Measurements from ENCODE around the gene F13A1. TPM values are rescaled to one million over a fixed set of nuclear protein-coding genes. Genes with fewer than 3 reads are reported as not detected.

Gene F13A1
- total and polyA plus RNA-seq, 2 of the 13 experiments (the other 11 are each of a cell fraction or from before 2014, with no cell fraction given): not detected

DNA sequence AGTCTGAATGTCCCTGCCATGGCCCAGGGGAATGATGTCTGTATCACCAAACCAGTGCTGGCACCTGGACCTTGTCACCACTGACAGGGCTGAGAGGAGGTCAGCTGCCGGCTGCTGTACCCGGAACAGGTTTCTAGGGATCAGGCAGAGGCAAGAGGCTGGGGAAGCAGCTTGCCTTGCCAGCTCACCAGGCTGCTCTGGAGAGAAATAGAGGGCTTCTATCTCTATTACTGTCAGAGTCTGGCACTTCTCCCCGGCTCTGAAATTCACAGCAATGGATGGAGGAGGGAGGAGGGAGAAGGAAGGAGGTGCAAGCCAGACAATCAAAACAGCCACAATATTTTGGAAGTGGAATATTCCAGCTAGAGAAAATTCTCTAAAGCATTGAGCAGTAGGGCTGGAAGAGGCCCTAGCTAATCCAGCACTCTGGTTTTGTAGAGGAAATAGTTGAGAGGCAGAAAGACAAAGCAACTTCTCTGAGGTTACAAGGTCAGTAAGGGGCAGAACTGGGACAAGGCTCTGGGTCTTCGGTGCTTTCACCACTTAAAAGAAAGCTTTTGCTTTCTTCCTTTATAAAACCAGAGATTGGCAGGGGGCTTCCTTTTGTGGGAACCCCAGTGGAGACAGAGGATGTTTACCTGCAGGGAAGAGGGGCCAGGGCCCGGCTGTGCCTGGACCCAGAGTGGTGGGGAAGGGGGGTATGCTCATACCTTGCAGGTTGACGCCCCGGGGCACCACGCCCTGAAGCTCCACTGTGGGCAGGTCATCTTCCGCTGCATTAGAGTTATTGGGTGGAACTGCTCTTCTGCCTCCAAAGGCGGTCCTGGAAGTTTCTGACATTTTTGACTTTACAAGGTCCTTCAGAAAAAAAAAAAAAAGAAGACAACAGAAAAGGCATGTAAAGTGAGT lies 2.4 kb downstream of the F13A1 start:
- H3K36me3 ChIP-seq (replicated peaks in 1 of 2; ENCODE audit: control insufficient read depth in 1 of 2, insufficient read depth in 2 of 2, low read length in 2 of 2): no peaks in the 10 kb centered on the region
- H2AFZ ChIP-seq (ENCODE audit: low read length): no peak overlapping the region
- H3K4me1 ChIP-seq (ENCODE audit: insufficient read depth, low read length): no peaks in the 10 kb centered on the region
- H3K27me3 ChIP-seq (ENCODE audit: control insufficient read depth in 1 of 2, insufficient read depth in 2 of 2, low read length in 2 of 2): peaks cover 0 to 46% of the 10 kb centered on the region in 2 experiments; a peak in 3 of 5 replicates
- POLR2A ChIA-PET: no interaction called here
- intact Hi-C loops (cut with micrococcal nuclease; ENCODE audit: unreplicated experiment): no loop called here
- no peak overlapping the region for H3K9ac ChIP-seq (ENCODE audit: insufficient read depth, low read depth, low read length)
- H3K4me3 ChIP-seq (replicated peaks in 1 of 3; ENCODE audit: insufficient read depth in 1 of 3, low read depth in 2 of 3, low read length in 3 of 3): no peak overlapping the region
- TF ChIP-seq PITX1 (CRISPR knock-in tag; IDR thresholded peaks at IDR 0.05) (no peak), HMG20B (CRISPR knock-in tag; conservative IDR thresholded peaks at IDR 0.05) (no peak)
- no peaks in the 10 kb centered on the region for H4K20me1 ChIP-seq (ENCODE audit: insufficient read depth, low read length)
- H3K9me3 ChIP-seq (ENCODE audit: low read length): no peaks in the 10 kb centered on the region
- ATAC-seq: no peak
- no peaks in the 10 kb centered on the region for H3K79me2 ChIP-seq (ENCODE audit: insufficient read depth, low read length)
- H3K27ac ChIP-seq (ENCODE audit: extremely low read length, insufficient read depth, low read length): no peak overlapping the region
- no peak overlapping the region for H3K4me2 ChIP-seq (ENCODE audit: low read depth, low read length)
- DNase-seq (ENCODE audit: low spot score): no peak
- in situ Hi-C loops (cut with HindIII; ENCODE audit: extremely low pct_ligation_motif_present, low pct_unique_long_range_greater_than_20kb): no loop called here
- BruUV-seq (replicated peaks): no TSS peak
- no peak for FAIRE-seq
- 4% methylated on average over 10 of the region's 10 CpGs for WGBS (ENCODE audit: low lambda C conversion rate)
- CTCF ChIA-PET (ENCODE audit: low intra/inter-chr PET ratio, low total read pairs): no interaction called here

DNA sequence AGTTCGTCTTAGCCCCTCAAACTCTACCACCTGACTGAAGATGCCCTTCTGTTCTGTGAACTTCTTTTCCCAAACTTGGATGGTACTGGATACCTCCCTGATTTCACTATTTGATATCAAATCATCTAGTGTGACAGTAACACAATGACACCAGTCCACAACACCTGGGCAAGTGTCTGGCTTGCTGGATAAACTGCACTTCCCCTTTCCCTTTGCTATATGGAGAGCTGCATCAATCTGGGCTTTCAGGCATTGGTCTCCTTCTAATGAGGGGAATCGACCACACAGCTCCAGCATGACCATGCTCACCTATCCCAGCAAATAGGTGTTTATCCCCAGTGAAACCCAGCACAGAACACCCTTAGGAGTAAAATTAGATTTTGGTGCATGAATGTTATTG lies 3.1 kb downstream of the F13A1 start:
- no peaks in the 10 kb centered on the region for H3K9me3 ChIP-seq (ENCODE audit: low read length)
- no peaks in the 10 kb centered on the region for H3K36me3 ChIP-seq (replicated peaks in 1 of 2; ENCODE audit: control insufficient read depth in 1 of 2, insufficient read depth in 2 of 2, low read length in 2 of 2)
- 0% methylated on average over 2 of the region's 2 CpGs for WGBS (ENCODE audit: low lambda C conversion rate)
- ATAC-seq (no peak), DNase-seq (ENCODE audit: low spot score) (no peak), FAIRE-seq (no peak)
- no peak overlapping the region for H2AFZ ChIP-seq (ENCODE audit: low read length)
- ChIA-PET POLR2A (no interaction called here), CTCF (ENCODE audit: low intra/inter-chr PET ratio, low total read pairs) (no interaction called here)
- intact Hi-C loops (cut with micrococcal nuclease; ENCODE audit: unreplicated experiment) (no loop called here), in situ Hi-C loops (cut with HindIII; ENCODE audit: extremely low pct_ligation_motif_present, low pct_unique_long_range_greater_than_20kb) (no loop called here)
- H3K4me1 ChIP-seq (ENCODE audit: insufficient read depth, low read length): no peaks in the 10 kb centered on the region
- no peaks in the 10 kb centered on the region for H4K20me1 ChIP-seq (ENCODE audit: insufficient read depth, low read length)
- H3K79me2 ChIP-seq (ENCODE audit: insufficient read depth, low read length): no peaks in the 10 kb centered on the region
- BruUV-seq (replicated peaks): no TSS peak
- H3K4me3 ChIP-seq (replicated peaks in 1 of 3; ENCODE audit: insufficient read depth in 1 of 3, low read depth in 2 of 3, low read length in 3 of 3): no peak overlapping the region
- no peak overlapping the region for H3K27ac ChIP-seq (ENCODE audit: extremely low read length, insufficient read depth, low read length)
- H3K4me2 ChIP-seq (ENCODE audit: low read depth, low read length): no peak overlapping the region
- H3K27me3 ChIP-seq (ENCODE audit: control insufficient read depth in 1 of 2, insufficient read depth in 2 of 2, low read length in 2 of 2): peaks cover 0 to 39% of the 10 kb centered on the region in 2 experiments; a peak in 3 of 5 replicates
- TF ChIP-seq ZMAT3 (CRISPR knock-in tag; conservative IDR thresholded peaks at IDR 0.05) (no peak), ZNF609 (CRISPR knock-in tag; IDR thresholded peaks at IDR 0.05; ENCODE audit: borderline replicate concordance) (no peak), SAFB2 (CRISPR knock-in tag; IDR thresholded peaks at IDR 0.05; ENCODE audit: borderline replicate concordance, low read depth) (no peak), RCOR2 (CRISPR knock-in tag; IDR thresholded peaks at IDR 0.05) (no peak)
- H3K9ac ChIP-seq (ENCODE audit: insufficient read depth, low read depth, low read length): no peak overlapping the region

Data from HepG2 (cell line).